H1 (cell line): ENCODE measurements around the gene TRIM38. TPM values are rescaled to one million over a fixed set of nuclear protein-coding genes. Genes with fewer than 3 reads are reported as not detected.
A peak's percentile ranks its signal among the peaks of the same experiment; 100 is the strongest.

ENCODE experiments used
- ATF3 ChIP-seq: IDR thresholded peaks from 2 replicates; pipeline ENCODE4 v1.6.1; 2011; ENCODE audit warnings: low read depth, mild to moderate bottlenecking, low read length; ENCODE audit not compliant: insufficient read depth
- CHD7 ChIP-seq: fragments of 300-600 bp; sonication (generic); IDR thresholded peaks from 2 replicates; pipeline ENCODE4 v1.7.1; 2012; ENCODE audit warnings: low read length, moderate library complexity, mild to moderate bottlenecking, inconsistent platforms; ENCODE audit not compliant: insufficient replicate concordance
- GTF2F1 ChIP-seq: IDR thresholded peaks from 2 replicates; pipeline ENCODE4 v1.6.1; 2012; ENCODE audit warnings: low read depth, low read length, improper control_type of control experiment, borderline replicate concordance
- polyA plus RNA-seq, 7 experiments: library from polyadenylated mRNA; depleted of rRNA in 3 of 7; stranded (reverse) in 5 of 7; unstranded in 2 of 7; fragments of >200 nt in 5 of 7; fragments of 200-250 nt in 2 of 7; gene quantifications; 1 replicate in 5 of 7; 2 replicates in 1 of 7; 4 replicates in 1 of 7; pipeline versions ENCODE4 v1.2.1 to v1.2.3, GENCODE V29; 2011 to 2013; ENCODE audit warnings: missing spikeins in 2 of 7, mixed read lengths in 2 of 7
- total RNA-seq: library from RNA; stranded (reverse); fragmentation: NEBNext Ultra II Directional; extraction: Animal tissue kit (Norgen Biotek cat#: 25700); gene quantifications from 2 replicates; pipeline ENCODE4 v1.2.1, GENCODE V29; 2021

Gene TRIM38
- total and polyA plus RNA-seq, 2 of the 8 experiments (the other 6 are each of a cell fraction or from before 2014, with no cell fraction given) = 0.43 to 0.56 TPM

GRCh38 chr6:26033941-26034354 lies 71.3 kb downstream of the TRIM38 start (continued):
- TF ChIP-seq CHD7 (peak; percentile 17), GTF2F1 (no peak), ATF3 (no peak)
- TF ChIP-seq, all 59 proteins: peak for 3
